HCT116 (cell line): Measurements from ENCODE around the gene AP3D1.

Experiments
- ATF3 ChIP-seq: IDR thresholded peaks from 2 replicates; pipeline ENCODE4 v1.6.1; 2012
- CEBPB ChIP-seq: IDR thresholded peaks from 2 replicates; pipeline ENCODE4 v1.6.1; 2012; ENCODE audit warnings: low read depth
- EGR1 ChIP-seq: IDR thresholded peaks from 2 replicates; pipeline ENCODE4 v1.6.1; 2012; ENCODE audit warnings: low read depth
- EZH2 ChIP-seq: fragments of 200-600 bp; sonication (generic); IDR thresholded peaks from 2 replicates; pipeline ENCODE4 v1.6.1; 2017; ENCODE audit warnings: antibody characterized with exemption, mixed run types
- POLR2A ChIP-seq: IDR thresholded peaks from 2 replicates; pipeline ENCODE4 v1.7.0; 2011; ENCODE audit warnings: borderline replicate concordance; ENCODE audit not compliant: insufficient read depth, insufficient read length; ENCODE audit errors: extremely low read depth
- POLR2AphosphoS5 ChIP-seq: IDR thresholded peaks from 2 replicates; pipeline ENCODE4 v1.6.1; 2011; ENCODE audit warnings: mild to moderate bottlenecking, low read depth, low read length, moderate library complexity
- RAD21 ChIP-seq: IDR thresholded peaks from 2 replicates; pipeline ENCODE4 v1.6.1; 2012; ENCODE audit warnings: low read depth, mild to moderate bottlenecking
- TCF7L2 ChIP-seq: IDR thresholded peaks from 2 replicates; pipeline ENCODE4 v1.7.0; 2011; ENCODE audit warnings: borderline replicate concordance, inconsistent platforms; ENCODE audit not compliant: insufficient read depth, insufficient read length; ENCODE audit errors: extremely low read depth
- TF ChIP-seq, protein P1 (sequence below), 3 experiments: fragments of 200-600 bp in 1 of 3; sonication (generic) in 1 of 3; IDR thresholded peaks in 2 of 3; conservative IDR thresholded peaks in 1 of 3; 2 replicates each; pipeline ENCODE4 v1.5.1; 2012 to 2017; ENCODE audit warnings: low read depth in 2 of 3, low read length in 2 of 3, antibody characterized with exemption in 1 of 3, borderline replicate concordance in 1 of 3, control low read depth in 1 of 3, mild to moderate bottlenecking in 1 of 3, mixed read lengths in 1 of 3, mixed run types in 1 of 3, moderate library complexity in 1 of 3; ENCODE audit not compliant: insufficient read depth in 1 of 3
- TF ChIP-seq, protein P2 (sequence below): IDR thresholded peaks from 2 replicates; pipeline ENCODE4 v1.6.1; 2012; ENCODE audit warnings: low read depth
- TF ChIP-seq, protein P3 (sequence below): IDR thresholded peaks from 2 replicates; pipeline ENCODE4 v1.6.1; 2012

GRCh38 chr19:2189880-2190279 lies 38.5 kb upstream of the AP3D1 start:
- TF ChIP-seq, protein P1, sequence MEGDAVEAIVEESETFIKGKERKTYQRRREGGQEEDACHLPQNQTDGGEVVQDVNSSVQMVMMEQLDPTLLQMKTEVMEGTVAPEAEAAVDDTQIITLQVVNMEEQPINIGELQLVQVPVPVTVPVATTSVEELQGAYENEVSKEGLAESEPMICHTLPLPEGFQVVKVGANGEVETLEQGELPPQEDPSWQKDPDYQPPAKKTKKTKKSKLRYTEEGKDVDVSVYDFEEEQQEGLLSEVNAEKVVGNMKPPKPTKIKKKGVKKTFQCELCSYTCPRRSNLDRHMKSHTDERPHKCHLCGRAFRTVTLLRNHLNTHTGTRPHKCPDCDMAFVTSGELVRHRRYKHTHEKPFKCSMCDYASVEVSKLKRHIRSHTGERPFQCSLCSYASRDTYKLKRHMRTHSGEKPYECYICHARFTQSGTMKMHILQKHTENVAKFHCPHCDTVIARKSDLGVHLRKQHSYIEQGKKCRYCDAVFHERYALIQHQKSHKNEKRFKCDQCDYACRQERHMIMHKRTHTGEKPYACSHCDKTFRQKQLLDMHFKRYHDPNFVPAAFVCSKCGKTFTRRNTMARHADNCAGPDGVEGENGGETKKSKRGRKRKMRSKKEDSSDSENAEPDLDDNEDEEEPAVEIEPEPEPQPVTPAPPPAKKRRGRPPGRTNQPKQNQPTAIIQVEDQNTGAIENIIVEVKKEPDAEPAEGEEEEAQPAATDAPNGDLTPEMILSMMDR (IDR thresholded peaks at IDR 0.05 in 2 of 3, conservative IDR thresholded peaks at IDR 0.05 in 1 of 3; ENCODE audit: borderline replicate concordance in 1 of 3, insufficient read depth in 1 of 3, low read depth in 2 of 3, low read length in 2 of 3) = no peak
- TF ChIP-seq CEBPB = no peak
- TF ChIP-seq, protein P2, sequence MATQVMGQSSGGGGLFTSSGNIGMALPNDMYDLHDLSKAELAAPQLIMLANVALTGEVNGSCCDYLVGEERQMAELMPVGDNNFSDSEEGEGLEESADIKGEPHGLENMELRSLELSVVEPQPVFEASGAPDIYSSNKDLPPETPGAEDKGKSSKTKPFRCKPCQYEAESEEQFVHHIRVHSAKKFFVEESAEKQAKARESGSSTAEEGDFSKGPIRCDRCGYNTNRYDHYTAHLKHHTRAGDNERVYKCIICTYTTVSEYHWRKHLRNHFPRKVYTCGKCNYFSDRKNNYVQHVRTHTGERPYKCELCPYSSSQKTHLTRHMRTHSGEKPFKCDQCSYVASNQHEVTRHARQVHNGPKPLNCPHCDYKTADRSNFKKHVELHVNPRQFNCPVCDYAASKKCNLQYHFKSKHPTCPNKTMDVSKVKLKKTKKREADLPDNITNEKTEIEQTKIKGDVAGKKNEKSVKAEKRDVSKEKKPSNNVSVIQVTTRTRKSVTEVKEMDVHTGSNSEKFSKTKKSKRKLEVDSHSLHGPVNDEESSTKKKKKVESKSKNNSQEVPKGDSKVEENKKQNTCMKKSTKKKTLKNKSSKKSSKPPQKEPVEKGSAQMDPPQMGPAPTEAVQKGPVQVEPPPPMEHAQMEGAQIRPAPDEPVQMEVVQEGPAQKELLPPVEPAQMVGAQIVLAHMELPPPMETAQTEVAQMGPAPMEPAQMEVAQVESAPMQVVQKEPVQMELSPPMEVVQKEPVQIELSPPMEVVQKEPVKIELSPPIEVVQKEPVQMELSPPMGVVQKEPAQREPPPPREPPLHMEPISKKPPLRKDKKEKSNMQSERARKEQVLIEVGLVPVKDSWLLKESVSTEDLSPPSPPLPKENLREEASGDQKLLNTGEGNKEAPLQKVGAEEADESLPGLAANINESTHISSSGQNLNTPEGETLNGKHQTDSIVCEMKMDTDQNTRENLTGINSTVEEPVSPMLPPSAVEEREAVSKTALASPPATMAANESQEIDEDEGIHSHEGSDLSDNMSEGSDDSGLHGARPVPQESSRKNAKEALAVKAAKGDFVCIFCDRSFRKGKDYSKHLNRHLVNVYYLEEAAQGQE = no peak
- TF ChIP-seq ATF3 = no peak
- TF ChIP-seq, protein P3, sequence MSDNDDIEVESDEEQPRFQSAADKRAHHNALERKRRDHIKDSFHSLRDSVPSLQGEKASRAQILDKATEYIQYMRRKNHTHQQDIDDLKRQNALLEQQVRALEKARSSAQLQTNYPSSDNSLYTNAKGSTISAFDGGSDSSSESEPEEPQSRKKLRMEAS = no peak
- no peak for TF ChIP-seq POLR2A
- TF ChIP-seq TCF7L2 = no peak
- TF ChIP-seq POLR2AphosphoS5 = no peak
- no peak for TF ChIP-seq RAD21
- TF ChIP-seq EGR1 = no peak
- TF ChIP-seq EZH2 = no peak
